Measurements from ENCODE around the gene FBXO48.

FBXO48 gene

GRCh38 chr2:68468801-68469200 lies 1.7 kb upstream of the FBXO48 start:
- no peak for TF ChIP-seq CTCF (IDR thresholded peaks at IDR 0.05)
- Histone ChIP-seq H3K36me3 (no peaks in the 10 kb centered on the region), H3K9me3 (no peaks in the 10 kb centered on the region), H3K4me1 (ENCODE audit: control insufficient read depth in 1 of 2, insufficient read depth in 1 of 2, low read depth in 1 of 2, low read length in 1 of 2) (peaks cover 19 to 20% of the 10 kb centered on the region in 2 experiments), H3K27ac (no peak overlapping the region), H3K27me3 (no peaks in the 10 kb centered on the region), H3K4me3 (ENCODE audit: low read depth in 1 of 2, low read length in 1 of 2) (no peak overlapping the region)

GRCh38 chr2:68466778-68467076 lies 367 bp downstream of the FBXO48 start:
- no peak for TF ChIP-seq CTCF (IDR thresholded peaks at IDR 0.05)
- peak overlapping the region; percentile 87 to 93 for H3K4me3 ChIP-seq (ENCODE audit: low read depth in 1 of 2, low read length in 1 of 2)
- H3K27ac ChIP-seq, result peak overlapping the region; percentile 85
- H3K4me1 ChIP-seq (ENCODE audit: control insufficient read depth in 1 of 2, insufficient read depth in 1 of 2, low read depth in 1 of 2, low read length in 1 of 2), result peaks cover 19 to 20% of the 10 kb centered on the region in 2 experiments
- no peaks in the 10 kb centered on the region for H3K9me3 ChIP-seq
- H3K36me3 ChIP-seq, result no peaks in the 10 kb centered on the region
- no peaks in the 10 kb centered on the region for H3K27me3 ChIP-seq

- H3K4me3 ChIP-seq (ENCODE audit: low read depth in 1 of 2, low read length in 1 of 2), result peak overlapping the region; percentile 87 to 93
- H3K4me1 ChIP-seq (ENCODE audit: control insufficient read depth in 1 of 2, insufficient read depth in 1 of 2, low read depth in 1 of 2, low read length in 1 of 2), result peaks cover 19 to 20% of the 10 kb centered on the region in 2 experiments
- peak overlapping the region; percentile 85 for H3K27ac ChIP-seq
These were observed 725 bp downstream of the FBXO48 start for GRCh38 chr2:68466361-68466777.

GRCh38 chr2:68465081-68465916 lies 1.8 kb downstream of the FBXO48 start:
- no peaks in the 10 kb centered on the region for H3K9me3 ChIP-seq
- peak overlapping the region; percentile 85 for H3K27ac ChIP-seq
- TF ChIP-seq CTCF (IDR thresholded peaks at IDR 0.05), result no peak
- no peaks in the 10 kb centered on the region for H3K27me3 ChIP-seq
- H3K4me3 ChIP-seq (ENCODE audit: low read depth in 1 of 2, low read length in 1 of 2), result peak overlapping the region in 1 of 2 experiments; percentile 87
- no peaks in the 10 kb centered on the region for H3K36me3 ChIP-seq
- peaks cover 19 to 20% of the 10 kb centered on the region in 2 experiments for H3K4me1 ChIP-seq (ENCODE audit: control insufficient read depth in 1 of 2, insufficient read depth in 1 of 2, low read depth in 1 of 2, low read length in 1 of 2)

More at GRCh38 chr2:68466361-68466777, 725 bp downstream of the FBXO48 start:
- Histone ChIP-seq H3K9me3 (no peaks in the 10 kb centered on the region), H3K27me3 (no peaks in the 10 kb centered on the region), H3K36me3 (no peaks in the 10 kb centered on the region)
- no peak for TF ChIP-seq CTCF (IDR thresholded peaks at IDR 0.05)

- no peak for TF ChIP-seq CTCF (IDR thresholded peaks at IDR 0.05)
- Histone ChIP-seq H3K27ac (no peak overlapping the region), H3K9me3 (no peaks in the 10 kb centered on the region), H3K36me3 (no peaks in the 10 kb centered on the region), H3K4me3 (ENCODE audit: low read depth in 1 of 2, low read length in 1 of 2) (no peak overlapping the region), H3K27me3 (no peaks in the 10 kb centered on the region), H3K4me1 (ENCODE audit: control insufficient read depth in 1 of 2, insufficient read depth in 1 of 2, low read depth in 1 of 2, low read length in 1 of 2) (peaks cover 19 to 20% of the 10 kb centered on the region in 2 experiments)
These were observed 2.4 kb downstream of the FBXO48 start for GRCh38 chr2:68464651-68465050.
